ENCODE results near the gene GLT1D1. TPM values are rescaled to one million over a fixed set of nuclear protein-coding genes. Genes with fewer than 3 reads are reported as not detected.

GLT1D1 gene
- total and polyA plus RNA-seq, 2 of the 8 experiments (the other 6 are each of a cell fraction or from before 2014, with no cell fraction given), result 1.5 to 3.6 TPM

DNA sequence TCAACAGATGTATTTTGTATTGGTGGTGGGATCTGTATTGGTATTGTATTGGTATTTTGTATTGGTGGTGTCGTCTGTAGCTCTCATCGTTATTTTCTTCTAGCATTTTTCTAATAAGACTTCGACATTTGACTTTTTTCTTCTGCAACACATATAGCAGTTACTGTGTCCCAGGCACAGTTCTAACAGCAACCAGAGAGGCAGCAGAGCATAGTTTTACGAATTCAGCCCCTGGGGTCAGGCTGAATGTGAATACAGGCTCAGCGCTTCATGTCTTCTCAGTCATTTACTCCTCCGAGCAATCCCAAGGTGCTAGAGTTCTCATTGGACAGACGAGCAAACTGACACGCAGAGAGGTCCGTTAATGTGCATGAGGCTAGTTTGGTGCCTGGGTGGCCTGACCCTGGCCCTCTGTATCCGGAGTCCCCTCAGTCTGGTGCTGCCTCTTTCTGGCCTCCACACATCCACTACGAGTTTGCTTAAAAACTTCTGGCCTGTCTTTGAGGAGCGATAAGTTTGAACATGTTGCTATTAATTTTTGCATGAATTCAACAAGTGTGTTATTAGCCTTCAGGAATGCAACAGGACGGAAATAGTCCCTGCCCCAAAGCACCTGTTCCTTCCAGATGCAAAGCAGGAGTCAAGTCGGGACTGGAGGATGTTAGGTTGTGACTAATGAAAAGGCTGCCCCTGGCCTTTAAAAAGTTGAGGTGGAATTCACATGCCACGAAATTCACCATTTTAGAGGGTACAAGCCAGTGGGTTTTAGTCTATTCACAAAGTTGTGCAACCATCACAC is 87.0 kb downstream of the GLT1D1 start:
- TF ChIP-seq RAD21 (IDR thresholded peaks at IDR 0.05 in 1 of 2, conservative IDR thresholded peaks at IDR 0.05 in 1 of 2; ENCODE audit: low read depth in 2 of 2, low read length in 2 of 2) (peak; percentile 14 to 41; a peak in 3 of 4 replicates), POLR2A (IDR thresholded peaks at IDR 0.05; ENCODE audit: control extremely low read depth in 1 of 2, low read depth in 2 of 2, low read length in 2 of 2) (no peak), CTCF (IDR thresholded peaks at IDR 0.05; ENCODE audit: control extremely low read depth in 1 of 3, insufficient read depth in 1 of 3, low read depth in 1 of 3, low read length in 3 of 3) (peak in 1 of 3 experiments; percentile 29; a peak in 2 of 4 replicates), RBBP5 (IDR thresholded peaks at IDR 0.05; ENCODE audit: borderline replicate concordance, low read depth, low read length) (no peak)
- no peak overlapping the region for H3K9ac ChIP-seq (replicated peaks in 1 of 4; ENCODE audit: extremely low read depth in 1 of 4, low read depth in 3 of 4, low read length in 3 of 4)
- H3K4me3 ChIP-seq (ENCODE audit: extremely low read depth in 1 of 4, insufficient read depth in 2 of 4, low read depth in 3 of 4, low read length in 4 of 4), result no peak overlapping the region
- H3K23me2 ChIP-seq (ENCODE audit: low read depth, low read length), result no peaks in the 10 kb centered on the region
- H3K27ac ChIP-seq (ENCODE audit: low read depth, low read length), result no peak overlapping the region
- H3K14ac ChIP-seq (ENCODE audit: insufficient read length), result no peak overlapping the region
- no peaks in the 10 kb centered on the region for H3K9me3 ChIP-seq (ENCODE audit: insufficient read depth in 2 of 2, low read depth in 1 of 2, low read length in 1 of 2)
- FAIRE-seq (no peak), DNase-seq (ENCODE audit: low read depth in 1 of 2, low spot score in 2 of 2) (no peak)
- H2BK5ac ChIP-seq (ENCODE audit: low read depth, low read length), result no peak overlapping the region
- H2AK5ac ChIP-seq (ENCODE audit: low read depth, low read length), result no peak overlapping the region
- H4K20me1 ChIP-seq (replicated peaks in 1 of 2; ENCODE audit: control insufficient read depth in 1 of 2, insufficient read depth in 2 of 2, low read length in 2 of 2), result no peaks in the 10 kb centered on the region
- H4K8ac ChIP-seq (ENCODE audit: extremely low read depth, insufficient read depth, low read length), result 0 out of 2 replicates have a peak overlapping the region, but pooled peaks have one; percentile 45
- no peak overlapping the region for H4K91ac ChIP-seq (replicated peaks; ENCODE audit: insufficient read length, low read length)
- H3K36me3 ChIP-seq (ENCODE audit: control insufficient read depth in 2 of 4, insufficient read depth in 4 of 4, low read length in 3 of 4), result no peaks in the 10 kb centered on the region
- no peak overlapping the region for H3K56ac ChIP-seq (replicated peaks; ENCODE audit: insufficient read length, low read depth, low read length)
- H2AFZ ChIP-seq (ENCODE audit: low read length), result no peak overlapping the region
- H3K4ac ChIP-seq (replicated peaks; ENCODE audit: insufficient read length, low read depth, low read length), result no peak overlapping the region
- no peak overlapping the region for H2BK120ac ChIP-seq (replicated peaks; ENCODE audit: low read depth, low read length)
- ChIA-PET CTCF (ENCODE audit: partially characterized antibody) (interaction anchor here (0.6 to 0.9 kb wide), 4 partner anchors 8 to 1036 kb away, joined by 3 read pairs; no protein-coding TSS in a partner anchor), POLR2A (ENCODE audit: partially characterized antibody) (no interaction called here)
- no peak overlapping the region for H2BK12ac ChIP-seq (ENCODE audit: low read depth, low read length)
- H4K5ac ChIP-seq (ENCODE audit: insufficient read length, low read depth, low read length), result no peak overlapping the region
- no peaks in the 10 kb centered on the region for H3K27me3 ChIP-seq (replicated peaks in 1 of 4; ENCODE audit: control insufficient read depth in 3 of 4, extremely low read depth in 1 of 4, insufficient read depth in 3 of 4, low read length in 3 of 4)
- WGBS, 2 experiments (ENCODE audit: extremely low coverage in 1 of 2, insufficient coverage in 1 of 2, insufficient read length in 1 of 2, insufficient replicate concordance in 2 of 2, low coverage in 1 of 2, low lambda C conversion rate in 2 of 2, missing lambda C conversion rate in 1 of 2), result 88% methylated on average over 15 of the region's 15 CpGs; no CpG with 5 or more reads in 1 of the 2 experiments
- H3K79me1 ChIP-seq (ENCODE audit: low read depth, low read length), result no peaks in the 10 kb centered on the region
- no peak overlapping the region for H2BK15ac ChIP-seq (ENCODE audit: low read length)
- no peaks in the 10 kb centered on the region for H3K79me2 ChIP-seq (ENCODE audit: control insufficient read depth in 1 of 2, insufficient read depth in 2 of 2, low read length in 2 of 2)
- H2BK20ac ChIP-seq (ENCODE audit: low read length), result no peak overlapping the region
- H3K23ac ChIP-seq (ENCODE audit: insufficient read length), result no peak overlapping the region
- no peak overlapping the region for H3K18ac ChIP-seq (ENCODE audit: extremely low read depth, low read length)
- H3K4me1 ChIP-seq (replicated peaks in 1 of 4; ENCODE audit: control insufficient read depth in 3 of 4, insufficient read depth in 4 of 4, low read length in 3 of 4), result no peaks in the 10 kb centered on the region; a peak in 2 of 7 replicates
- no peak overlapping the region for H3K4me2 ChIP-seq (ENCODE audit: insufficient read depth in 1 of 2, low read depth in 2 of 2, low read length in 2 of 2)

Data from H1 (cell line).